Measurements from ENCODE around the gene CLCN4.

CLCN4 gene

GRCh38 chrX:10156199-10157031 is at the start of gene CLCN4:
Gene CLCN4, plus strand, starts transcription at chrX:10156975. Its CDS starts 28,058 bp downstream, at chrX:10185033.
- no peak within 1 kb of the TSS for H3K27ac Mint-ChIP-seq
- no peaks in the 10 kb centered on the region for H3K36me3 Mint-ChIP-seq (ENCODE audit: low read depth)
- H3K27me3 Mint-ChIP-seq = peaks cover 31% of the 10 kb centered on the region
- H3K4me1 Mint-ChIP-seq (ENCODE audit: low read depth) = peaks cover 17% of the 10 kb centered on the region
- H3K9me3 Mint-ChIP-seq = no peaks in the 10 kb centered on the region
- peak within 1 kb of the TSS; percentile 54 for H3K4me3 Mint-ChIP-seq

GRCh38 chrX:10107483-10107882 is 49.3 kb upstream of the CLCN4 start:
- Mint-ChIP-seq H3K27me3 (no peaks in the 10 kb centered on the region), H3K9me3 (no peaks in the 10 kb centered on the region), H3K27ac (peak overlapping the region; percentile 88), H3K4me1 (ENCODE audit: low read depth) (peaks cover 72% of the 10 kb centered on the region), H3K36me3 (ENCODE audit: low read depth) (no peaks in the 10 kb centered on the region), H3K4me3 (peak overlapping the region; percentile 4)

GRCh38 chrX:10108288-10108687 is 48.5 kb upstream of the CLCN4 start:
- H3K4me3 Mint-ChIP-seq = no peak overlapping the region
- H3K4me1 Mint-ChIP-seq (ENCODE audit: low read depth) = peaks cover 80% of the 10 kb centered on the region

GRCh38 chrX:10109695-10110094 is 47.1 kb upstream of the CLCN4 start:
- no peaks in the 10 kb centered on the region for H3K27me3 Mint-ChIP-seq
- peak overlapping the region; percentile 95 for H3K27ac Mint-ChIP-seq
- peak overlapping the region; percentile 30 for H3K4me3 Mint-ChIP-seq
- H3K4me1 Mint-ChIP-seq (ENCODE audit: low read depth) = peaks cover 84% of the 10 kb centered on the region
- H3K36me3 Mint-ChIP-seq (ENCODE audit: low read depth) = no peaks in the 10 kb centered on the region
- H3K9me3 Mint-ChIP-seq = no peaks in the 10 kb centered on the region

More at GRCh38 chrX:10108288-10108687, 48.5 kb upstream of the CLCN4 start:
- Mint-ChIP-seq H3K27ac (peak overlapping the region; percentile 88), H3K27me3 (no peaks in the 10 kb centered on the region), H3K36me3 (ENCODE audit: low read depth) (no peaks in the 10 kb centered on the region), H3K9me3 (no peaks in the 10 kb centered on the region)

GRCh38 chrX:10110316-10110935 is 46.3 kb upstream of the CLCN4 start:
- Mint-ChIP-seq H3K27me3 (no peaks in the 10 kb centered on the region), H3K27ac (peak overlapping the region; percentile 95), H3K4me3 (peak overlapping the region; percentile 81), H3K9me3 (no peaks in the 10 kb centered on the region), H3K4me1 (ENCODE audit: low read depth) (peaks cover 89% of the 10 kb centered on the region), H3K36me3 (ENCODE audit: low read depth) (no peaks in the 10 kb centered on the region)

GRCh38 chrX:10110984-10111363 is 45.8 kb upstream of the CLCN4 start:
- H3K36me3 Mint-ChIP-seq (ENCODE audit: low read depth) = no peaks in the 10 kb centered on the region
- no peaks in the 10 kb centered on the region for H3K9me3 Mint-ChIP-seq
- H3K4me1 Mint-ChIP-seq (ENCODE audit: low read depth) = peaks cover 84% of the 10 kb centered on the region
- peak overlapping the region; percentile 81 for H3K4me3 Mint-ChIP-seq
- no peaks in the 10 kb centered on the region for H3K27me3 Mint-ChIP-seq
- peak overlapping the region; percentile 95 for H3K27ac Mint-ChIP-seq

- Mint-ChIP-seq H3K4me1 (ENCODE audit: low read depth) (peaks cover 84% of the 10 kb centered on the region), H3K9me3 (no peaks in the 10 kb centered on the region), H3K27me3 (no peaks in the 10 kb centered on the region), H3K36me3 (ENCODE audit: low read depth) (peaks cover 5% of the 10 kb centered on the region), H3K4me3 (peak overlapping the region; percentile 81), H3K27ac (peak overlapping the region; percentile 95)
Measured at GRCh38 chrX:10111364-10112148, 45.2 kb upstream of the CLCN4 start.

GRCh38 chrX:10112510-10112909 is 44.3 kb upstream of the CLCN4 start:
- no peaks in the 10 kb centered on the region for H3K9me3 Mint-ChIP-seq
- H3K4me1 Mint-ChIP-seq (ENCODE audit: low read depth) = peaks cover 79% of the 10 kb centered on the region
- H3K36me3 Mint-ChIP-seq (ENCODE audit: low read depth) = peaks cover 7% of the 10 kb centered on the region
- H3K27me3 Mint-ChIP-seq = no peaks in the 10 kb centered on the region
- peak overlapping the region; percentile 68 for H3K27ac Mint-ChIP-seq
- peak overlapping the region; percentile 58 for H3K4me3 Mint-ChIP-seq

GRCh38 chrX:10115082-10115481 is 41.7 kb upstream of the CLCN4 start:
- H3K4me1 Mint-ChIP-seq (ENCODE audit: low read depth) = peaks cover 73% of the 10 kb centered on the region
- H3K4me3 Mint-ChIP-seq = no peak overlapping the region
- no peaks in the 10 kb centered on the region for H3K27me3 Mint-ChIP-seq
- H3K36me3 Mint-ChIP-seq (ENCODE audit: low read depth) = peaks cover 17% of the 10 kb centered on the region
- H3K9me3 Mint-ChIP-seq = no peaks in the 10 kb centered on the region
- no peak overlapping the region for H3K27ac Mint-ChIP-seq

- Mint-ChIP-seq H3K27ac (no peak overlapping the region), H3K4me3 (no peak overlapping the region), H3K9me3 (no peaks in the 10 kb centered on the region), H3K27me3 (no peaks in the 10 kb centered on the region), H3K4me1 (ENCODE audit: low read depth) (peaks cover 72% of the 10 kb centered on the region), H3K36me3 (ENCODE audit: low read depth) (peaks cover 17% of the 10 kb centered on the region)
Measured at GRCh38 chrX:10117301-10117700, 39.5 kb upstream of the CLCN4 start.

GRCh38 chrX:10117864-10118377 is 38.9 kb upstream of the CLCN4 start:
- no peak overlapping the region for H3K4me3 Mint-ChIP-seq
- no peaks in the 10 kb centered on the region for H3K27me3 Mint-ChIP-seq
- H3K4me1 Mint-ChIP-seq (ENCODE audit: low read depth) = peaks cover 69% of the 10 kb centered on the region
- peaks cover 17% of the 10 kb centered on the region for H3K36me3 Mint-ChIP-seq (ENCODE audit: low read depth)
- H3K27ac Mint-ChIP-seq = peak overlapping the region; percentile 58
- H3K9me3 Mint-ChIP-seq = no peaks in the 10 kb centered on the region

- Mint-ChIP-seq H3K9me3 (no peaks in the 10 kb centered on the region), H3K27ac (peak overlapping the region; percentile 58), H3K27me3 (no peaks in the 10 kb centered on the region), H3K4me3 (no peak overlapping the region), H3K4me1 (ENCODE audit: low read depth) (peaks cover 64% of the 10 kb centered on the region), H3K36me3 (ENCODE audit: low read depth) (peaks cover 17% of the 10 kb centered on the region)
Measured at GRCh38 chrX:10118530-10118929, 38.2 kb upstream of the CLCN4 start.

GRCh38 chrX:10119399-10119990 is 37.3 kb upstream of the CLCN4 start:
- Mint-ChIP-seq H3K27me3 (no peaks in the 10 kb centered on the region), H3K27ac (peak overlapping the region; percentile 65), H3K36me3 (ENCODE audit: low read depth) (peaks cover 17% of the 10 kb centered on the region), H3K4me3 (no peak overlapping the region), H3K4me1 (ENCODE audit: low read depth) (peaks cover 63% of the 10 kb centered on the region), H3K9me3 (no peaks in the 10 kb centered on the region)

- H3K4me3 Mint-ChIP-seq = no peak overlapping the region
- peaks cover 21% of the 10 kb centered on the region for H3K36me3 Mint-ChIP-seq (ENCODE audit: low read depth)
- H3K4me1 Mint-ChIP-seq (ENCODE audit: low read depth) = peaks cover 55% of the 10 kb centered on the region
- H3K27ac Mint-ChIP-seq = no peak overlapping the region
- H3K9me3 Mint-ChIP-seq = no peaks in the 10 kb centered on the region
- no peaks in the 10 kb centered on the region for H3K27me3 Mint-ChIP-seq
Measured at GRCh38 chrX:10120331-10120730, 36.4 kb upstream of the CLCN4 start.

Measured in stimulated activated naive CD8-positive, alpha-beta T cell treated with anti-CD3 and anti-CD28 coated beads, Interleukin-15, Interleukin-2, amounts not matched to agents 100 ng/mL and 50 ng/mL, for 24 hours (primary cell).